Neural progenitor cell (in vitro differentiated cells): ENCODE measurements around the gene EOLA1.
"Not testable (repeated sequence)": the region's sequence is repeated elsewhere in the genome, so short reads cannot be mapped to it uniquely, and the experiment has no call there.

ENCODE experiments used
- CTCF ChIP-seq: fragments of 200-600 bp; sonication (generic); IDR thresholded peaks from 2 replicates; pipeline ENCODE4 v1.5.1; 2017; ENCODE audit warnings: antibody characterized with exemption, mild to moderate bottlenecking
- EZH2 ChIP-seq: fragments of 200-600 bp; sonication (generic); IDR thresholded peaks from 2 replicates; pipeline ENCODE4 v1.6.1; 2017; ENCODE audit warnings: antibody characterized with exemption, mild to moderate bottlenecking, moderate library complexity

- TF ChIP-seq CTCF, EZH2: not testable (repeated sequence)
Observed at GRCh38 chrX:149587359-149587758, 46.5 kb downstream of the EOLA1 start, which contains the start of gene MAGEA9B.
